ENCODE measurements around the gene SEC23A.
"Not testable (repeated sequence)": the region's sequence is repeated elsewhere in the genome, so short reads cannot be mapped to it uniquely, and the experiment has no call there.

Gene SEC23A

GRCh38 chr14:39016733-39017095 lies 86.3 kb downstream of the SEC23A start:
- Histone ChIP-seq H3K27ac (ENCODE audit: low read depth, low read length) (no peak overlapping the region), H3K4me1 (ENCODE audit: control insufficient read depth in 1 of 2, insufficient read depth in 2 of 2, low read length in 2 of 2) (no peaks in the 10 kb centered on the region), H3K9ac (ENCODE audit: low read depth in 1 of 2, low read length in 2 of 2) (no peak overlapping the region), H3K4me3 (ENCODE audit: low read depth in 1 of 2, low read length in 2 of 2) (no peak overlapping the region), H3K36me3 (ENCODE audit: control insufficient read depth in 1 of 2, insufficient read depth in 2 of 2, low read length in 2 of 2) (no peaks in the 10 kb centered on the region), H3K27me3 (ENCODE audit: control insufficient read depth in 1 of 2, insufficient read depth in 2 of 2, low read length in 2 of 2) (no peaks in the 10 kb centered on the region), H3K9me3 (ENCODE audit: control insufficient read depth in 1 of 2, low read length in 2 of 2) (no peaks in the 10 kb centered on the region)

GRCh38 chr14:39015964-39016577 lies 87.0 kb downstream of the SEC23A start:
- Histone ChIP-seq H3K4me1 (ENCODE audit: control insufficient read depth in 1 of 2, insufficient read depth in 2 of 2, low read length in 2 of 2) (no peaks in the 10 kb centered on the region), H3K27me3 (ENCODE audit: control insufficient read depth in 1 of 2, insufficient read depth in 2 of 2, low read length in 2 of 2) (no peaks in the 10 kb centered on the region), H3K4me3 (ENCODE audit: low read depth in 1 of 2, low read length in 2 of 2) (no peak overlapping the region), H3K36me3 (ENCODE audit: control insufficient read depth in 1 of 2, insufficient read depth in 2 of 2, low read length in 2 of 2) (no peaks in the 10 kb centered on the region), H3K9ac (ENCODE audit: low read depth in 1 of 2, low read length in 2 of 2) (no peak overlapping the region), H3K27ac (ENCODE audit: low read depth, low read length) (no peak overlapping the region), H3K9me3 (ENCODE audit: control insufficient read depth in 1 of 2, low read length in 2 of 2) (no peaks in the 10 kb centered on the region)

- Histone ChIP-seq H3K27ac (ENCODE audit: low read depth, low read length) (no peak overlapping the region), H3K4me1 (ENCODE audit: control insufficient read depth in 1 of 2, insufficient read depth in 2 of 2, low read length in 2 of 2) (no peaks in the 10 kb centered on the region)
These were observed 87.6 kb downstream of the SEC23A start for GRCh38 chr14:39015360-39015961.

GRCh38 chr14:39014460-39014859 lies 88.6 kb downstream of the SEC23A start:
- no peak overlapping the region for H3K4me3 ChIP-seq (ENCODE audit: low read depth in 1 of 2, low read length in 2 of 2)
- H3K9me3 ChIP-seq (ENCODE audit: control insufficient read depth in 1 of 2, low read length in 2 of 2) = no peaks in the 10 kb centered on the region
- H3K27ac ChIP-seq (ENCODE audit: low read depth, low read length) = no peak overlapping the region
- no peak overlapping the region for H3K9ac ChIP-seq (ENCODE audit: low read depth in 1 of 2, low read length in 2 of 2)
- no peaks in the 10 kb centered on the region for H3K4me1 ChIP-seq (ENCODE audit: control insufficient read depth in 1 of 2, insufficient read depth in 2 of 2, low read length in 2 of 2)
- H3K36me3 ChIP-seq (ENCODE audit: control insufficient read depth in 1 of 2, insufficient read depth in 2 of 2, low read length in 2 of 2) = no peaks in the 10 kb centered on the region
- no peaks in the 10 kb centered on the region for H3K27me3 ChIP-seq (ENCODE audit: control insufficient read depth in 1 of 2, insufficient read depth in 2 of 2, low read length in 2 of 2)

More at GRCh38 chr14:39015360-39015961, 87.6 kb downstream of the SEC23A start:
- no peaks in the 10 kb centered on the region for H3K27me3 ChIP-seq (ENCODE audit: control insufficient read depth in 1 of 2, insufficient read depth in 2 of 2, low read length in 2 of 2)
- no peak overlapping the region for H3K4me3 ChIP-seq (ENCODE audit: low read depth in 1 of 2, low read length in 2 of 2)
- H3K36me3 ChIP-seq (ENCODE audit: control insufficient read depth in 1 of 2, insufficient read depth in 2 of 2, low read length in 2 of 2) = no peaks in the 10 kb centered on the region
- H3K9ac ChIP-seq (ENCODE audit: low read depth in 1 of 2, low read length in 2 of 2) = no peak overlapping the region
- no peaks in the 10 kb centered on the region for H3K9me3 ChIP-seq (ENCODE audit: control insufficient read depth in 1 of 2, low read length in 2 of 2)

- H3K4me3 ChIP-seq (ENCODE audit: low read depth in 1 of 2, low read length in 2 of 2); H3K9me3 ChIP-seq (ENCODE audit: control insufficient read depth in 1 of 2, low read length in 2 of 2); H3K27me3 ChIP-seq (ENCODE audit: control insufficient read depth in 1 of 2, insufficient read depth in 2 of 2, low read length in 2 of 2); H3K9ac ChIP-seq (ENCODE audit: low read depth in 1 of 2, low read length in 2 of 2); H3K36me3 ChIP-seq (ENCODE audit: control insufficient read depth in 1 of 2, insufficient read depth in 2 of 2, low read length in 2 of 2); H3K4me1 ChIP-seq (ENCODE audit: control insufficient read depth in 1 of 2, insufficient read depth in 2 of 2, low read length in 2 of 2); H3K27ac ChIP-seq (ENCODE audit: low read depth, low read length): not testable (repeated sequence)
These were observed 94.1 kb downstream of the SEC23A start for GRCh38 chr14:39008965-39009364.

GRCh38 chr14:39006721-39007410 lies 96.2 kb downstream of the SEC23A start:
- no peaks in the 10 kb centered on the region for H3K9me3 ChIP-seq (ENCODE audit: control insufficient read depth in 1 of 2, low read length in 2 of 2)
- H3K4me3 ChIP-seq (ENCODE audit: low read depth in 1 of 2, low read length in 2 of 2) = no peak overlapping the region
- no peaks in the 10 kb centered on the region for H3K27me3 ChIP-seq (ENCODE audit: control insufficient read depth in 1 of 2, insufficient read depth in 2 of 2, low read length in 2 of 2)
- H3K27ac ChIP-seq (ENCODE audit: low read depth, low read length) = no peak overlapping the region
- H3K36me3 ChIP-seq (ENCODE audit: control insufficient read depth in 1 of 2, insufficient read depth in 2 of 2, low read length in 2 of 2) = no peaks in the 10 kb centered on the region
- no peaks in the 10 kb centered on the region for H3K4me1 ChIP-seq (ENCODE audit: control insufficient read depth in 1 of 2, insufficient read depth in 2 of 2, low read length in 2 of 2)
- H3K9ac ChIP-seq (ENCODE audit: low read depth in 1 of 2, low read length in 2 of 2) = no peak overlapping the region

- Histone ChIP-seq H3K9ac (ENCODE audit: low read depth in 1 of 2, low read length in 2 of 2) (no peak overlapping the region), H3K36me3 (ENCODE audit: control insufficient read depth in 1 of 2, insufficient read depth in 2 of 2, low read length in 2 of 2) (no peaks in the 10 kb centered on the region), H3K9me3 (ENCODE audit: control insufficient read depth in 1 of 2, low read length in 2 of 2) (no peaks in the 10 kb centered on the region), H3K27ac (ENCODE audit: low read depth, low read length) (no peak overlapping the region), H3K4me3 (ENCODE audit: low read depth in 1 of 2, low read length in 2 of 2) (no peak overlapping the region), H3K4me1 (ENCODE audit: control insufficient read depth in 1 of 2, insufficient read depth in 2 of 2, low read length in 2 of 2) (no peaks in the 10 kb centered on the region), H3K27me3 (ENCODE audit: control insufficient read depth in 1 of 2, insufficient read depth in 2 of 2, low read length in 2 of 2) (no peaks in the 10 kb centered on the region)
These were observed 97.8 kb downstream of the SEC23A start for GRCh38 chr14:39005044-39005880.

- H3K4me1 ChIP-seq (ENCODE audit: control insufficient read depth in 1 of 2, insufficient read depth in 2 of 2, low read length in 2 of 2) = peaks cover 0 to under 1% of the 10 kb centered on the region in 2 donors
- no peak overlapping the region for H3K9ac ChIP-seq (ENCODE audit: low read depth in 1 of 2, low read length in 2 of 2)
- H3K27ac ChIP-seq (ENCODE audit: low read depth, low read length) = no peak overlapping the region
- no peaks in the 10 kb centered on the region for H3K36me3 ChIP-seq (ENCODE audit: control insufficient read depth in 1 of 2, insufficient read depth in 2 of 2, low read length in 2 of 2)
- H3K27me3 ChIP-seq (ENCODE audit: control insufficient read depth in 1 of 2, insufficient read depth in 2 of 2, low read length in 2 of 2) = no peaks in the 10 kb centered on the region
- no peaks in the 10 kb centered on the region for H3K9me3 ChIP-seq (ENCODE audit: control insufficient read depth in 1 of 2, low read length in 2 of 2)
- no peak overlapping the region for H3K4me3 ChIP-seq (ENCODE audit: low read depth in 1 of 2, low read length in 2 of 2)
These were observed 103.1 kb downstream of the SEC23A start for GRCh38 chr14:38999949-39000348.

- Histone ChIP-seq H3K4me1 (ENCODE audit: control insufficient read depth in 1 of 2, insufficient read depth in 2 of 2, low read length in 2 of 2) (peaks cover 0 to 7% of the 10 kb centered on the region in 2 donors), H3K4me3 (ENCODE audit: low read depth in 1 of 2, low read length in 2 of 2) (no peak overlapping the region), H3K36me3 (ENCODE audit: control insufficient read depth in 1 of 2, insufficient read depth in 2 of 2, low read length in 2 of 2) (no peaks in the 10 kb centered on the region), H3K9me3 (ENCODE audit: control insufficient read depth in 1 of 2, low read length in 2 of 2) (no peaks in the 10 kb centered on the region), H3K9ac (ENCODE audit: low read depth in 1 of 2, low read length in 2 of 2) (no peak overlapping the region), H3K27ac (ENCODE audit: low read depth, low read length) (no peak overlapping the region), H3K27me3 (ENCODE audit: control insufficient read depth in 1 of 2, insufficient read depth in 2 of 2, low read length in 2 of 2) (no peaks in the 10 kb centered on the region)
These were observed 108.3 kb downstream of the SEC23A start for GRCh38 chr14:38994731-38995130.

GRCh38 chr14:38993981-38994380 lies 109.1 kb downstream of the SEC23A start:
- no peaks in the 10 kb centered on the region for H3K27me3 ChIP-seq (ENCODE audit: control insufficient read depth in 1 of 2, insufficient read depth in 2 of 2, low read length in 2 of 2)
- no peaks in the 10 kb centered on the region for H3K9me3 ChIP-seq (ENCODE audit: control insufficient read depth in 1 of 2, low read length in 2 of 2)
- no peak overlapping the region for H3K9ac ChIP-seq (ENCODE audit: low read depth in 1 of 2, low read length in 2 of 2)
- H3K4me3 ChIP-seq (ENCODE audit: low read depth in 1 of 2, low read length in 2 of 2) = no peak overlapping the region
- no peaks in the 10 kb centered on the region for H3K36me3 ChIP-seq (ENCODE audit: control insufficient read depth in 1 of 2, insufficient read depth in 2 of 2, low read length in 2 of 2)
- peaks cover 6 to 7% of the 10 kb centered on the region in 2 donors for H3K4me1 ChIP-seq (ENCODE audit: control insufficient read depth in 1 of 2, insufficient read depth in 2 of 2, low read length in 2 of 2)
- H3K27ac ChIP-seq (ENCODE audit: low read depth, low read length) = no peak overlapping the region

All from duodenal mucosa (tissue), 2 donors.